Activated CD4-positive, CD25-positive, alpha-beta regulatory T cell (primary cell): ENCODE measurements around the gene LHX6.
A peak's percentile ranks its signal among the peaks of the same experiment; 100 is the strongest.

Experiments
- DNase-seq, 4 experiments: peaks; one replicate each; lab custom pipeline; 2025; lab: John Stamatoyannopoulos, UW

LHX6 gene

DNA sequence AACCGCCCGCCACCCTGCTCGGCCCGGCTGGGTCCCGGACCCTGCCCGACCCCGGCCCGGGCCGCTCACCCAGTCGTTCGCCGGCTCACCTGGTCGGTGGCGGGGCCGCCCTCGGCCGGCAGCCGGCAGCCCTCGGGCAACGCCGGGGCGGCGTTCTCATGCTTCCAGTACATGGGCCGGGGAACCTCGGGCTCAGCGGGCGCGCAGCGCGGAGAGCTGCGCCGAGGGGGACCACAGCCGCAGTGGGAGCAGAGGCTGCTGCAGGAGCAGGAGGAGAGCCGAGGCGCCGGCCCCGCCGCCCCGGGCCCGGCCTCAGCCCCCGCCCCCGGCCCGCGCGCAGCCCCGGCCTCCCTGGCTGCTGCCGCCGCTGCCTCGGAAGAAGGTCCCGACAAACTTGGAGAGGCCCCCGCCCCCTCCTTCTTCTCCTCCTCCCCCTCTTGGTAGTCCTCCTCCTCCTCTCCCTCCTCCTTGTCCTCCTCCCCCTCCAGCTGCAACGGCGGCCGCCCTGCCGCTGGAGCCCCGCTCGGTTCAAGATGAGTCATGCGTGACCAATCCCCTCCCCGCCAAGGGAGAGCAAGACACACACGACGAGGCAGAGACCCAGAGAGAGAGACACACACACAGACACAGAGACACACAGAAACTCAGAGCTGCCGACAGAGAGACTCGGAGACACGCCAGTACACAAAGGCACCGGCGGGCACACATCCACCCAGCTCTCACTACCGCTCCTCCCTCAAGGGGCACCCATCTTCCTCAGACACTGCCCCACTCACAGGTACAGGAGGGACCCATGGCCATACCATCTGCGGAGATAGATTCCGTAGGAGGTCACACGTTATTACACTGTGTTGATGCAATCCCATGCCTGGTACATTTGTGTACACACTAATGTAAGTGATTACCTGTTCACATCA, at the start of gene LHX6:
LHX6 (minus strand) TSS at position 390 of the 917 bp plus-strand sequence; CDS start at position 173, 217 bp downstream.
- DNase-seq: no peak

DNA sequence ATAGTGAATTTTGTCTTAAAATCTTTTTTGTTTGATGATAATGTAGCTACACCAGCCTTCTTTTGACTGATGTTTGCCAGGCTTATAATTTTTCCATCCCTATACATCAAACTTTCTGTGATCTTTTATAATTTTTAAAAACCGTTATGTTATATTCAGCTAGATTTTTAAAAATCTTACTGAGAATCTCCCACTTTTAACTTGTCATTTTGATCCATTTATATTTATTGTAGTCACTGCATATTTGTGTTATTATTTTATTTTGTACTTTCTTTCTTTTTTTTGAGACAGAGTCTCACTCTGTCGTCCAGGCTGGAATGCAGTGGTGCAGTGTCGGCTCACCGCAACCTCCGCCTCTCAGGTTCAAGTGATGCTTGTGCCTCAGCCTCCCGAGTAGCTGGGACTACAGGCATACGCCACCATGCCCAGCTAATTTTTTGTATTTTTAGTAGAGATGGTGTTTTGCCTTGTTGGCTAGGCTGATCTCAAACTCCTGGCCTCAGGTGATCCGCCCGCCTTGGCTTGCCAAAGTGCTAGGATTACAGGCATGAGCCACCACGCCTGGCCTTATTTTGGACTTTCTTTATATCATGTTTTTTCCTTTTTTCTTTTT, 48.6 kb upstream of the LHX6 start:
- no peak for DNase-seq

DNA sequence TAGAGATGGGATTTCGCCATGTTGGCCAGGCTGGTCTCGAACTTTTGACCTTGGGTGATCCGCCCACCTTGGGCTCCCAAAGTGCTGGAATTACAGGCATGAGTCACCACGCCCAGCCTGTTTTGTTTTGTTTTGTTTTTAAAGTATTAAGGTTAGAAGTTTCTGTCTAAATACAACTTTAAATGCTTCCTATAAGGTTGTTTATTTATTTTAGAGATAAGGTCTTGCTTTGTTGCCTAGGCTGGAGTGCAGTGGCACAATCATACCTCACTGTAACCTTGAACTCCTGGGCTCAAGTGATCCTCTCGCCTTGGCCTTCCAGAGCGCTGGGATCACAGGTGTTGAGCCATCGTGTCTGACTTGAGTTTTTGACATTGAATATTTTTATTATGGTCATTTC, 47.3 kb upstream of the LHX6 start:
- DNase-seq: no peak

DNA sequence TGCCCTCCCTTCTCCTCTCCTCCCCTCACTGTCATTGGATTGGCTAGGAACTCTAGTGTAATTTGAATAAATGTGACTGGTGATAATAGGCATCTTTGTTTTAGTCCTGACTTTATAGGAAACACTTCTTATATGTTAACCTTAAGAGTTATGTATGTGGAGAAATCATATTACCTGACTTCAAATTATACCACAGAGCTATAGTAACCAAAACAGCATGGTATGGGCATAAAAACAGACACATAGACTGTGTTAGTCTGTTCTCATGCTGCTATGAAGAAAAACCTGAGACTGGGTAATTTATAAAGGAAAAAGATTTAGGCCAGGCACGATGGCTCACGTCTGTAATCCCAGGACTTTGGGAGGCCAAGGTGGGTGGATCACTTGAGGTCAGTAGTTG, 45.3 kb upstream of the LHX6 start:
- DNase-seq: no peak

DNA sequence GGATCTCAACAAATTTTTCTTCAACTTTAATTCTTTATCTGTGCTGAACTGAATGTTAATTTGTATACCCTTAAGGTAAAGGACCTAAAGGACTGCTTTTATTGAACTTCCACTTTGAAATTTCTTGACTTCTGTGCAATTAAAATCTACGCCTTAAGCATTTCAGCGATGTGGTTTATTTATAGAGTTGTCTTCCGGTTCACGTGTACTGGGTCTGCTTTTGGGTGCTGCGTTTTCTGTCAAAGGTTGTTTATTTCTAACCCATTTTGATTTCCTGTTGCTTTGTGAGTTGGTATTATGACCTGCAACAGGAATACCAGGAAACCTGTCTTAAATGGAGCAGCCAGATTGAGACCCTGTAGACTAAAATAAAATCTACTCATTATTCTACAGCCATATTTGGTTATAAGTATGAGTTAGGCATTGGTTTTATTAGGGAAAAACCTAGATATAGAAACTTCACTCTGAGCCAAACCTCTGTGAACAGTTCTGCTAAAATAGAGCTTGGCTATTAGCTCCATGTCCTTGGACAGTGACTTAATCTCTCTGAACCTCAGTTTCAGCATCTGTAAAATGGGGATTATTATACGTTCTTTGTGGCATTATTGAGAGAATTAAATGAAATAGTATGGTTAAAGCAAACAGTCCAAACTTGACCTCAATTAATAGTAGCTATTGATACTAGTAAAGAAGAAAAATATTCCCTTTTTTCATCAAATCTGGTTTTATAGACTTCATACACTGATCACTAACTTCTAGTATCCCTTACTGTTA, 39.5 kb upstream of the LHX6 start:
- no peak for DNase-seq

DNA sequence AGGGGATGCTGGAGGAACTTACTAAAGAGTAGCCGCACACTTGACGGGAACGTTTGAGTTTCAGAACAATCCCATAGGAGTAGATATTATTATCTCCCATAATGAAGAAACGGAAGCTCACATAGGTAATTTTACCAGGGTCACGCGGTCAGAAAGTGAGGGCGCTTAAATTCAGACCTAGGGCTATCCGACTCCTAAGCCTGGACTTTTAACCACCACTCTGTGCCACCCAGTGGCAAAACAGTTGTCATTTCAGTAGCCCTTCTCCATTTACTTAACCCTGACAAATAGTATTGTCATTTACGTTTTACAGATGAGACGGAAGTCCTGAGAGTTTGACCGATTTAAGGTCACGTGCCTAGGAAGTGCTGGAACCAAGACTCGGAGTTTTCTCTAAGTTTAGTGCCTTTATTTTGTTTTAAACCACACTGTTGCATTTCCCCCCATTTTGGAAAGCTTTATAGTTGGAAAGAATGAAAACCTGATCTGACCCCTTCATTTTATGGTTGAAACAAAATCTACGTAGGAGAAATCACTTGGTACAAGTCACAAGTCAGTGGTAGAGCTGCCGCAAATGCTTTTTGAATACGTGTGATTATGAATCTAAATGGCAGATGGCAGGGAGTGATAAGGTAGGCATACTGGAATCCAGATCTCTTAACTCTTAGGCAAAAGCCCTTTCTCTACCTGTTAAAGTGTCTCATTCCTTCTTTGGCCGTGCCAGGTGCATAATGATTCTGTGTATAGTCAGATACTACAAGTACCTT, 36.6 kb upstream of the LHX6 start:
- DNase-seq: no peak

- peak; percentile 67 to 84 (median 74) for DNase-seq
Measured at GRCh38 chr9:122264360-122265148, 35.8 kb upstream of the LHX6 start, which contains the start of the genes MRRF and RBM18. Gene MRRF, plus strand, starts transcription at chr9:122264882. Its CDS starts 6,010 bp downstream, at chr9:122270892. Gene RBM18, minus strand, starts transcription at chr9:122264840. Its CDS starts 3,348 bp downstream, at chr9:122261492.

DNA sequence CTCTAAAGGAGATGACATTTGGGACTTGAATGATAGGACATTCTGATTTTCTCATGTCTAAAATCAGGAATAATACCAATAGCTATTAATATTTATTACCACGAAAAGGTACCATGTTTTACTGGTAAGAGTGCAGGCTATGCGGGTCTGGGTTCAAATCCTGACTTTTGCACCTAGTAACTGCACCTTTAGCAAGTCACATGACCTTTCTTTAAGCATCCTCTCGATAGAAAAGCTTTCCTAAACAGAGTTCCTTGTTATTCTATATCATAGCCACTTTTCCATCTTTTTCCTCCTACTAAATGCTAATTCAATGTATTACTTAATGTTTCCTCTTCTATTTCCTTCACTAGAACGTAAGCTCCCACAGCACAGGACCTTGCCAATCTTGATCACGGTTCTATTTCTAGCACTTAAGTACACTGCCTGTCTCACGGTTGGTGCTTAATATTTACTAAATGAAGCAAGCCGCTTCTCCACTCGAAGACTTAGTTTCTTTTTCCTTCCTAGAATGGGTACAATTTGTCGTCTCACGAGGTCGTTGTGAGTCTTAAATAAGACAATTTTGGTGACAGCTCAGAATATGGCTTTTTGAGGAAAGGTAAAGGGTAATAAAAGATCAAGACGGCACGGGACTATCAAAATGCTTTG, 35.1 kb upstream of the LHX6 start:
- DNase-seq: no peak

DNA sequence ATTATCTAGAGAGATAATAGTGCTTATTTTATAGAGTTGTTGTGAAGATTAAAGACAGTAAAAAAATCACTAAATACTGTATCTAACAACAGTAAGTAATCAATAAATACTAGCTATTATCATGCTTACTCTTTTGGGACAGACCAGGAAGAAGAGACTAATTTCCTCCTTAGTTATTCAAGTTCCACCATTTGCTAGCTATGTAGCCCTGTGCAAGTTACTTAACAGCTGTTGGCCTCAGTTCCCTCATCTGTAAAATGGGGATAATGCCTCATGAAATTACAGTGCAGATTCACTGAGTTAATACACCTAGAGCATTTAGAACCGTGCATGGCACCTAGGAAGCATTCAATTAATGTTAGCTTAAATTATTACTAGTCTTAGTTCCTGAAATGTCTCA, 33.3 kb upstream of the LHX6 start:
- no peak for DNase-seq

DNA sequence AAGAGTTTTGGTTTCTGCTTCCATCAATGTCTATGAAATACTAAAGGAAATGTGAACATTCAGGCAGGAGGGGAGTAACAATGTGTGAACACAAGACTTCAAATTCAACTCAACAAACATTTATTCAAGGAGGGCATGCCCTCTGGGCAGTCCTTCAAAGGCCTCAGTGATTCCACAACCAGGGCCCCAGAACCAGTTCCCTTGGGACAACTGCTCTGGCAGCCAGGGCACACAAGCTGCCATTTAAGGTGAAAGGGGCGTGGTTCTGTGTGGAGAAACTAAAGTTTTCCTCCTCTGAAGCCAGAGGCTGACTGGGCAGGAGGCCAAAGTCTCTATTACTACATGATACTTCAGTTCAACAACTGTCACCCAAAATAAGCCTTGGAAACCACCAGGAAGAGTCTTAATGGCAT, 32.7 kb upstream of the LHX6 start:
- no peak for DNase-seq

DNA sequence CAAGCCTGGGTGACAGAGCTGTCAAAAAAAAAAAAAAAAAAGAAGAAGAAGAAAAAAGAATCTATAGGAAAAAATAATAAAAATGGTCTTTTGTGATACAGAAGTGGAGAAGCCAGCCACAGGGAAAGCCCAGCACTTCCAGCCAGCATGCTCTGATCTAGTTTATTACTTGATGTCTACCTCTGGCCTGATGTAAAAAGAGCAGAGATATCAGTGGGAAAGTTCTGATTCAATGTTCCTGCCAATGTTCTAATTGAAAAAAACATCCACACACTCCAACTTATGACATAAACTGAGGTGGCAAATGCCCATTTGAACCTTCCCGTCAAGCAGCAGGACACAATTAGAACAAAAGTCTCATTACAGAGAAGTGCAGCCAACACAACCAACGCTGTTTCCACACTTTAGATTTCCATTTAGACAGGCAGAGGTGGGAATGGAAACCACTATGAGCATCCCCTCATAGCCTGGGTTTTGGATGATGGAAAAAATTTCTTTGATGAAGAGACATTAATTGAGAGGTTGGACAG, 30.2 kb upstream of the LHX6 start:
- DNase-seq: no peak

DNA sequence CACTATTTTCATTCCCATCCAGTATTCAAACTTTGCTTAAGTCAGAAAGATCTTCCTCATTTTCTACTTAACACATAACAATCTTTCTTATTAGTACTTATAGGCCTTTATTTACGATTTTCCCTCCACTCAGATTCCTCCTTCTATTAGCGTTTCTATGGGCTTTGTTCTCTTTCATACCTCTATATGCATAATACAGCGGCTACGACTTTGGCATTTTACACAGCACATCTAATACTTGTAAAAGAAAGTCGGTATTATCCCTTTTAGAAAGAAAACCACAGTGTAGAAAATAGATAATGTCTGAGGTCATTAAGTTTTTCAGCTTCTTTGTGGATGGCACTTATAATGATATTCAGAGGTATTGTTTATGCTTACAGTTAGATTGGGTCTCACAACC, 27.4 kb upstream of the LHX6 start:
- no peak for DNase-seq

DNA sequence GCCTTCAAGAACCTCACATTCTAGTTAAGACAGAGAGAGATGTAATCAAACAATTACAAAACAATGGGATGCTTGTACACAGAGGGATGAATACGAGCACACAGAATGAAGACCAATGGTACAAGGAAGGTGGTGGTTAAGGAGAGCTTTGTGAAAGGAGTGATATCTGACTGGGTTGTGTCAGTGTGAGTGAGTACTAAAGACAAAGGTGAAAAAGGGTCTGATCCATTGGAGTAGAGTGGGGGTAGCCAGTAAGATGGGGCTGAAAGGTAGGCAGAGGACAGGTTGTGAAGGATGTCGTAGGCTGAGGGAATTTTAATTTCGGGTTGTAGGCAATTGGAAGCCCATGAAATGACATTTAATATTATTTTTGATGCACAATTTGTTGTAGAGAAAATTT, 26.0 kb upstream of the LHX6 start:
- DNase-seq: no peak

DNA sequence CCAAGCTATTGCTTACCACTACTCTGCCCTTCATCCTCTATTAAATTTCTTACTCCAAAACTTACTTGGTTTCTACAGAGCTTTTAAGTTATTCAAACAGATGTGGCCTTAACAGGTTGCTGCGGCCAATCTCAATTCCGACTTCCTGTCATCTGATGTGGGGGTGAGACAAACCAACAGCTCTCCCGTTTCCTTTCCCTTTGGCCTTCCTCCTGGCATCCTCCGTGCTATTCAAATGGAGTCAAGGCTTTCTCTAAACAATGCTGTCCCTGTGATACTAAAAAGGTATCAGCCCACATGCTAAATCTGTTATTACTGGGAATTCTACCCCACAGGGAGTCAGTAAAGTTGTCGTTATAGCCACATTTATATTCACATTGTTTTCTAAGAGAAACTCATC, 24.0 kb upstream of the LHX6 start:
- no peak for DNase-seq

- DNase-seq: no peak
Measured at GRCh38 chr9:122251351-122251750, 22.6 kb upstream of the LHX6 start.

GRCh38 chr9:122248448-122248865, 19.7 kb upstream of the LHX6 start:
- DNase-seq: no peak

DNA sequence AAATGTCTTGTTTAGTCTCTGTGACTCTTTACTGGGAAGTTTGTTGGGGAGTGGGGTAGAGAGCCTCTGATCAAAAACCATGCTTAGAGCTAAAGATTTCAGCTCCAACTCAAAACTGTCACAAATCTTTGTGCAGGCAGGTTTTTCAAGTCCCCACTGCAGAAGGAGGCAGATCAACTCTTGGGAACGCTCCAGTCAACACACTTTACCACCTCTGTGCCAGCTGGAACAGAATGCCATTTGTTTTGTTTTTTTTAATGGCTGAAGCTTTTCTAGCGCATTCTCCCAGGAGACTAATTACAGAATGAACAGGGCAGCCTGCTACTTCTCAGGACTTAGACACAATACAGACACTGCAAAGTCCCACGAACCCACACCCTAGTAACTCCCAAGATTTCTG, 17.9 kb upstream of the LHX6 start:
- DNase-seq: no peak

- no peak for DNase-seq
Measured at GRCh38 chr9:122244349-122244748, 15.6 kb upstream of the LHX6 start.

- no peak for DNase-seq
Measured at GRCh38 chr9:122239722-122240121, 11.0 kb upstream of the LHX6 start.

GRCh38 chr9:122236681-122237080, 7.9 kb upstream of the LHX6 start:
- no peak for DNase-seq
